Neural cell (in vitro differentiated cells): Measurements from ENCODE around the gene P2RX3. TPM values are rescaled to one million over a fixed set of nuclear protein-coding genes. Genes with fewer than 3 reads are reported as not detected.

Experiments used
- H2AFZ ChIP-seq: fragments of 200-600, 300-800 bp; sonication (generic), shearing (Covaris generic); 2 replicates; pipeline ENCODE4 v1.6.0; 2014; ENCODE audit warnings: low read depth, mild to moderate bottlenecking, antibody characterized with exemption, low read length, moderate library complexity
- H3F3A ChIP-seq: fragments of 200-600 bp; shearing (Covaris generic); 2 replicates; pipeline ENCODE4 v1.6.1; 2016; ENCODE audit warnings: mild to moderate bottlenecking, moderate library complexity, mixed read lengths, antibody characterized with exemption, low read length; ENCODE audit not compliant: insufficient read depth, poor library complexity, severe bottlenecking
- H3K27ac ChIP-seq: fragments of 200-600, 300-800 bp; sonication (generic), shearing (Covaris generic); 2 replicates; pipeline ENCODE4 v1.5.1; 2014; ENCODE audit warnings: mild to moderate bottlenecking, low read length, moderate library complexity
- H3K27me3 ChIP-seq: fragments of 300-800, 200-600 bp; sonication (generic), shearing (Covaris generic); 2 replicates; pipeline ENCODE4 v1.6.0; 2014; ENCODE audit warnings: mild to moderate bottlenecking, low read depth, low read length, moderate library complexity; ENCODE audit not compliant: insufficient read depth
- H3K36me3 ChIP-seq: fragments of 300-800, 200-600 bp; sonication (generic), shearing (Covaris generic); 2 replicates; pipeline ENCODE4 v1.5.1; 2014; ENCODE audit warnings: mild to moderate bottlenecking, antibody characterized with exemption, low read length, moderate library complexity; ENCODE audit not compliant: insufficient read depth
- H3K4me2 ChIP-seq: fragments of 300-800, 200-600 bp; sonication (generic), shearing (Covaris generic); 2 replicates; pipeline ENCODE4 v1.6.0; 2014; ENCODE audit warnings: mild to moderate bottlenecking, low read length
- H3K4me3 ChIP-seq: fragments of 300-800, 200-600 bp; sonication (generic), shearing (Covaris generic); 2 replicates; pipeline ENCODE4 v1.5.1; 2014; ENCODE audit warnings: mild to moderate bottlenecking, low read length, moderate library complexity
- H3K79me2 ChIP-seq: fragments of 200-600 bp; shearing (Covaris generic); replicated peaks from 2 replicates; pipeline ENCODE4 v1.6.0; 2014; ENCODE audit warnings: mild to moderate bottlenecking, low read length, moderate library complexity; ENCODE audit not compliant: insufficient read depth
- H3K9ac ChIP-seq: fragments of 300-800, 200-600 bp; sonication (generic), shearing (Covaris generic); 2 replicates; pipeline ENCODE4 v1.6.1; 2016; ENCODE audit warnings: mild to moderate bottlenecking, low read length, mixed read lengths
- H3K9me2 ChIP-seq: fragments of 200-600 bp; shearing (Covaris generic); 2 replicates; pipeline ENCODE4 v1.6.1; 2016; ENCODE audit warnings: mild to moderate bottlenecking, low read length, mixed read lengths; ENCODE audit not compliant: insufficient read depth
- H3K9me3 ChIP-seq: fragments of 200-600, 300-800 bp; sonication (generic), shearing (Covaris generic); 2 replicates; pipeline ENCODE4 v1.6.1; 2016; ENCODE audit warnings: mild to moderate bottlenecking, mixed run types, low read length, moderate library complexity, mixed read lengths
- H4K20me1 ChIP-seq: fragments of 200-600 bp; shearing (Covaris generic); 2 replicates; pipeline ENCODE4 v1.6.1; 2016; ENCODE audit warnings: mild to moderate bottlenecking, mixed run types; ENCODE audit not compliant: insufficient read depth
- CTCF ChIP-seq: fragments of 450-650 bp; IDR thresholded peaks from 2 replicates; pipeline ENCODE4 v1.5.1; 2014; ENCODE audit warnings: antibody characterized with exemption, mild to moderate bottlenecking, moderate library complexity; ENCODE audit not compliant: poor library complexity, severe bottlenecking
- EP300 ChIP-seq: fragments of 450-650 bp; conservative IDR thresholded peaks from 2 replicates; pipeline ENCODE4 v1.6.1; 2014; ENCODE audit warnings: antibody characterized with exemption, mild to moderate bottlenecking, moderate library complexity; ENCODE audit not compliant: poor library complexity, severe bottlenecking
- EZH2 ChIP-seq: fragments of 200-600, 300-800 bp; shearing (Covaris generic), sonication (generic); IDR thresholded peaks from 2 replicates; pipeline ENCODE4 v1.6.1; 2014; ENCODE audit warnings: antibody characterized with exemption, low read length, borderline replicate concordance, mild to moderate bottlenecking; ENCODE audit not compliant: insufficient read depth, poor library complexity, severe bottlenecking
- MXI1 ChIP-seq: fragments of 450-650 bp; conservative IDR thresholded peaks from 2 replicates; pipeline ENCODE4 v1.6.1; 2014; ENCODE audit warnings: antibody characterized with exemption, mild to moderate bottlenecking; ENCODE audit not compliant: poor library complexity, severe bottlenecking
- POLR2AphosphoS5 ChIP-seq: IDR thresholded peaks from 2 replicates; pipeline ENCODE4 v1.6.1; 2012
- RAD21 ChIP-seq: fragments of 450-650 bp; conservative IDR thresholded peaks from 2 replicates; pipeline ENCODE4 v1.6.1; 2014; ENCODE audit warnings: antibody characterized with exemption, mild to moderate bottlenecking, moderate library complexity
- SMC3 ChIP-seq: fragments of 450-650 bp; conservative IDR thresholded peaks from 2 replicates; pipeline ENCODE4 v1.6.1; 2014; ENCODE audit warnings: antibody characterized with exemption, mild to moderate bottlenecking, moderate library complexity; ENCODE audit not compliant: poor library complexity
- TAF1 ChIP-seq: IDR thresholded peaks from 2 replicates; pipeline ENCODE4 v1.6.1; 2012; ENCODE audit warnings: low read depth
- polyA plus RNA-seq: library from polyadenylated mRNA; depleted of rRNA; stranded (reverse); fragments of >200 nt; gene quantifications from 2 replicates; pipeline ENCODE4 v1.2.3, GENCODE V29; 2014
- TF ChIP-seq, protein P1 (sequence below): IDR thresholded peaks from 2 replicates; pipeline ENCODE4 v1.6.1; 2012; ENCODE audit warnings: borderline replicate concordance

The P2RX3 gene
- polyA plus RNA-seq, 1 donor from 2014 or later, result not detected

DNA sequence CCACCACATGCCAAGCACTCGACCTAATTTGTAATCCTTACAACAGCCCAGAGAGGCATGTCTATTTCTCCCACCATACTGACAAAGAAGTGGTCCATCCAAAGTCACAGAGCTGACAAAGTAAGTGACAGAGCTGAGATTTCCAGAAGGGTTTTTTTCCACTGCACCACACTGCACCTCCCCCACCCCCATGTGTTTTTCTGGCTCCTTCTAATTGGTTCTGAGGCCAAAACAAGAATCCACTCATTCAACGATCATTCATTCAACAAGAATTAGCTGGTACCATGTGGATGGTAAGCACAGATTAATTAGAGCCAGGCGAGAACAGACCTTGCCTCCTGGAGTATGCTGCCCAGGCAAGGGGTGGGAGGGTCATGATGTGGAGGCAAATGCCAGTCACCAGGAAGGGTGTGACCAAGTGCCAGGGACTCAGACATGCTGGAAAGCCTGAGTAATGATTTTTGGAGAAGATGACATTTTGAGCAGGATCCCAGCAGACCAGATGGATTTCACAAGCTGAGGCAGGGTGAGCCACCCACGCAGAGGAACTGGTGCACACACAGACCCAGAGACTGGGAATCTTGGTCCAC is 67.2 kb downstream of the P2RX3 start:
- Histone ChIP-seq H3K9ac (no peak overlapping the region), H3K9me2 (no peaks in the 10 kb centered on the region), H3K27ac (no peak overlapping the region), H3K36me3 (no peaks in the 10 kb centered on the region), H2AFZ (no peak overlapping the region), H3F3A (no peaks in the 10 kb centered on the region), H3K9me3 (no peaks in the 10 kb centered on the region), H3K4me3 (no peak overlapping the region), H3K79me2 (no peaks in the 10 kb centered on the region), H3K27me3 (no peaks in the 10 kb centered on the region), H3K4me2 (no peak overlapping the region), H4K20me1 (no peaks in the 10 kb centered on the region)
- TF ChIP-seq EP300 (no peak), EZH2 (no peak), CTCF (no peak), TAF1 (no peak), MXI1 (no peak), SMC3 (no peak), POLR2AphosphoS5 (no peak), RAD21 (no peak)
- TF ChIP-seq, protein P1, sequence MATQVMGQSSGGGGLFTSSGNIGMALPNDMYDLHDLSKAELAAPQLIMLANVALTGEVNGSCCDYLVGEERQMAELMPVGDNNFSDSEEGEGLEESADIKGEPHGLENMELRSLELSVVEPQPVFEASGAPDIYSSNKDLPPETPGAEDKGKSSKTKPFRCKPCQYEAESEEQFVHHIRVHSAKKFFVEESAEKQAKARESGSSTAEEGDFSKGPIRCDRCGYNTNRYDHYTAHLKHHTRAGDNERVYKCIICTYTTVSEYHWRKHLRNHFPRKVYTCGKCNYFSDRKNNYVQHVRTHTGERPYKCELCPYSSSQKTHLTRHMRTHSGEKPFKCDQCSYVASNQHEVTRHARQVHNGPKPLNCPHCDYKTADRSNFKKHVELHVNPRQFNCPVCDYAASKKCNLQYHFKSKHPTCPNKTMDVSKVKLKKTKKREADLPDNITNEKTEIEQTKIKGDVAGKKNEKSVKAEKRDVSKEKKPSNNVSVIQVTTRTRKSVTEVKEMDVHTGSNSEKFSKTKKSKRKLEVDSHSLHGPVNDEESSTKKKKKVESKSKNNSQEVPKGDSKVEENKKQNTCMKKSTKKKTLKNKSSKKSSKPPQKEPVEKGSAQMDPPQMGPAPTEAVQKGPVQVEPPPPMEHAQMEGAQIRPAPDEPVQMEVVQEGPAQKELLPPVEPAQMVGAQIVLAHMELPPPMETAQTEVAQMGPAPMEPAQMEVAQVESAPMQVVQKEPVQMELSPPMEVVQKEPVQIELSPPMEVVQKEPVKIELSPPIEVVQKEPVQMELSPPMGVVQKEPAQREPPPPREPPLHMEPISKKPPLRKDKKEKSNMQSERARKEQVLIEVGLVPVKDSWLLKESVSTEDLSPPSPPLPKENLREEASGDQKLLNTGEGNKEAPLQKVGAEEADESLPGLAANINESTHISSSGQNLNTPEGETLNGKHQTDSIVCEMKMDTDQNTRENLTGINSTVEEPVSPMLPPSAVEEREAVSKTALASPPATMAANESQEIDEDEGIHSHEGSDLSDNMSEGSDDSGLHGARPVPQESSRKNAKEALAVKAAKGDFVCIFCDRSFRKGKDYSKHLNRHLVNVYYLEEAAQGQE, result no peak

- Histone ChIP-seq H3K9me3 (no peaks in the 10 kb centered on the region), H3K4me3 (no peak overlapping the region), H2AFZ (no peak overlapping the region), H3K4me2 (no peak overlapping the region), H3K27ac (no peak overlapping the region), H3F3A (no peaks in the 10 kb centered on the region), H3K79me2 (no peaks in the 10 kb centered on the region), H3K9ac (no peak overlapping the region), H3K27me3 (no peaks in the 10 kb centered on the region), H3K36me3 (no peaks in the 10 kb centered on the region), H3K9me2 (no peaks in the 10 kb centered on the region), H4K20me1 (no peaks in the 10 kb centered on the region)
- TF ChIP-seq RAD21 (no peak), MXI1 (no peak), EZH2 (no peak), POLR2AphosphoS5 (no peak), TAF1 (no peak), SMC3 (no peak), CTCF (no peak), EP300 (no peak)
- TF ChIP-seq, protein P1, result no peak
Observed at GRCh38 chr11:57406337-57406904, 68.3 kb downstream of the P2RX3 start.
